Stomach (tissue), 4 donors: Measurements from ENCODE around the gene SYTL1.

Experiments
- CTCF ChIP-seq, 7 experiments: fragments of 450-650 bp in 4 of 7; fragments of 200-600 bp in 3 of 7; sonication (generic) in 3 of 7; IDR thresholded peaks; one replicate each; pipeline ENCODE4 v1.5.1; 2016 to 2019; ENCODE audit warnings: antibody characterized with exemption in 7 of 7, control low read depth in 2 of 7, mild to moderate bottlenecking in 1 of 7
- EP300 ChIP-seq: sonication (generic); formaldehyde crosslinking; IDR thresholded peaks from one replicate; pipeline ENCODE4 v1.6.1; 2017; ENCODE audit warnings: antibody characterized with exemption
- POLR2A ChIP-seq, 4 donors: fragments of 450-650 bp; IDR thresholded peaks; one replicate each; pipeline ENCODE4 v1.6.1; 2016; ENCODE audit warnings: antibody characterized with exemption in 4 of 4, control low read depth in 2 of 4, mild to moderate bottlenecking in 1 of 4, moderate library complexity in 1 of 4
- POLR2AphosphoS5 ChIP-seq, 3 donors: sonication (generic); formaldehyde crosslinking; IDR thresholded peaks; one replicate each; pipeline ENCODE4 v1.6.1; 2016; ENCODE audit warnings: antibody characterized with exemption in 3 of 3

GRCh38 chr1:27301052-27301422 is 40.8 kb upstream of the SYTL1 start:
- TF ChIP-seq POLR2AphosphoS5 (IDR thresholded peaks at IDR 0.05) = no peak
- peak in 1 of 7 experiments; percentile 21 for TF ChIP-seq CTCF (IDR thresholded peaks at IDR 0.05)
- TF ChIP-seq POLR2A (IDR thresholded peaks at IDR 0.05) = no peak
- TF ChIP-seq EP300 = no peak
